Right renal cortex interstitium (tissue), 3 donors: ENCODE measurements around the gene TLE6. TPM values are rescaled to one million over a fixed set of nuclear protein-coding genes. Genes with fewer than 3 reads are reported as not detected.
"Not testable (repeated sequence)": the region's sequence is repeated elsewhere in the genome, so short reads cannot be mapped to it uniquely, and the experiment has no call there.

Experiments
- DNase-seq, 3 donors: peaks; one replicate each; pipeline ENCODE4 v3.0.0-alpha.2; 2013; ENCODE audit warnings: low read depth in 3 of 3, low spot score in 2 of 3
- polyA plus RNA-seq, 3 donors: library from polyadenylated mRNA; unstranded; fragments of 120-200 nt; gene quantifications; one replicate each; pipeline ENCODE4 v1.2.1, GENCODE V29; 2013; ENCODE audit not compliant: insufficient read length in 3 of 3

Gene TLE6
- polyA plus RNA-seq, 3 donors = 6.5 to 7.6 (median 6.9) TPM

DNA sequence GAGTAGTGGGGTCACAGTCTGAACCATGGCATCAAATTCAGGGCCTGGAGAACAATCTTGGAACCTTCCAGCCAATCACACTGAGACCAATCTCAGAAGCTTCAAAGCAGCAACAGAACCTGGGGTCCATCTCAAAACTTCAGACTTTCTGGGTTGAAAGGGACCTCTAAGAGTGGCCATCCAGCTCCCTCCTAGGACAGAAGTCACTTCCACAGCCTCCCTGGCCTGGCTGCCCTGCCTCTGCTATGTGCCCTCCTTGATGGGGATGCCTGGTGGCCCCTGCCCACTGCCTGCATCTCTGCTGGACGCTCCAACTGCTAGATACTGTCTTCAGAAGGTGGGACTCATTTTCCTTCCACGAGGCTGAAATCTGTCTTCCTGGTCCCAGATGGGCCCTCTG lies 49.9 kb downstream of the TLE6 start:
- DNase-seq = no peak

DNA sequence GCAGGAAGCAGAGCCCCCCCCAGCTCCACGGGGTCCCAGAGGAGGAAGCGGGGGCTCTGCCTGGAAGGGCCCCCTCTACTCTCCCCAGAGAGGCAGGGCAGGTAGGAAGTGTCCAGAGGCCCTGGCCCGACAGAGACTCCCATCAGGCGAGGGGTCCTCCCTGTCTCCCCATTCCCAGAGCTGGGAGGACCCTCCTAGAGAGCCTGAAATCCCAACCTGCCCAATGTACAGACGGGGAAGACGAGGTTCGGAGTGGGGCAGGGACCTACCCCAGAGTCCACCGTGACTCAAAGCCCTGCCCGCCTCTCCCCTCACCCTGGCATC lies 50.6 kb downstream of the TLE6 start:
- DNase-seq = no peak

DNA sequence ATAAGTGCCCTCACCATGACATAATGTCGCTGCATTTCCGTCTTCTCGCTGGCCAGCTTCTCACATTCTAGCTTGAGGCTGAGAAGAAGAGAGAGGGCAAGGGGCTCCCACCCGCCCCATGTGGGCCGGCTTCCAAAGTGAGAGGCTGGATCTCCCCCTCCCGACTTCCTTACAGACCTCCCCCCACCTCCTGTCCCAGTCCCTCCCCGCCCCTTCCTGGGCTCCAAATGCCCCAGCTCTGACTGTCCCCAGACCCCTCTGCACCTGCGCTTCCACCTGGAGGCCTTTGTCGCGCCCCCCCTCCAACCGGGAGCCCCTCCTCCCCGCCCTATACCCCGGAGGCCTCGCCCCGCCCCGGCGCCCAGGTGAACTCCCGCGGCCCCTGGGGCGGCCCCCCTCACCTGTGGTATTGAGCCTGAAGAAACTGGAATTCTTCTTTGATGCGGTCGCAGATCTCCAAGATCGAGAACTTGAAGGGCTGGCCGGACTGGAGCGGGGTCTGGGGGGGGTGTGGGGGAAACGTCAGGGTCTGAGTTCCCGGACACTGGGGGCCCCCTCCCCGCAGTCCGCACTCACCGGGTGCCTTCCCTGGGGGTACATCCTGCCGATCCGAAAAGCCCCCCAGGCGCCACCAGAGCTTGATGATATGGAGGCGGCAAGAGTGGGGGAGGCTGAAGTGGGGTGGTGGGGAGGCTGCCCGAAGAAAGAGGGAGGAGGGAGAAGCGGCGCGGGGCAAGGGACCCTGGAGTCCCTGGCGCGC lies 51.1 kb downstream of the TLE6 start:
- no peak for DNase-seq

DNA sequence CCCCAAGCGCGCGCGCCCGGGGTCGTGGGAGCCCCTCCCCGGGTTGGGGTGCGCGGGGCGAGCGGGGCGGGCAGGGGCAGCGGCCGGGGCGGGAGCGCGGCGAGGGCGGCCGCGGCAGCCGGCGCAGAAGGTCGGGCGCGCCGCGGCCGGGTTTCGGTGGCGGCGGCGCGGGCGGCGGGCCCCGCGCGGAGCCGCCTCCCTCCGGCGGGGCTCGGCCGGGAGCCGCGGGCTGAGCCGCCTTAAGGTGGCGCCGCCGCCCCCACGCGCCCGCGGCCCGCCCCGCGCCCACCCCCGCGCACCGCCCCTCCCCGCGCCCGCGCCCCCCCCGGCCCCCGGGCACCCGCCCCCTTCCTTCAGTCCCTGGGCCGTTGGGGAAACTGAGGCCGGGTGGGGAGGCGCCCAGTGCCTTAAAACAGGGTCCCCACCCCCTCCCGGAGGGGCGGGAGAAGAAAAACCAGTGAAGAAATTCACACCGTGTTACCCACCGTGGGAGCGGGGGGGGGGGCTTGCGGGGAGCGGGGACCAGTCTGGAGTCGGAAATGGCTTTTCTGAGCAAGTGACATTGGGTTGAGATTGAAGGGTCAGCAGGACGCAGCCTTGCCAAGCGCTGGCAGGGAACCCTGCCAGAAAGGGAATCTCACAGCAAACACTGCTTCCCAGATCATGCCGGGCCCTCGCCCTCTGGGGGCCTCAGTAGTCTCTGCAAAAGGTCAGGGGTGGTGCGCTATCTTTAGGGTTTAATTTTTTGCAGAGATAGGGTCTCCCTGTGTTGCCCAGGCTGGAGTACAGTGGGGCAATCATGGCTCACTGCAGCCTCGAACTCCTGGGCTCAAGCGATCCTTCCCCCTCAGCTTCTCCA lies 51.9 kb downstream of the TLE6 start, which contains the start of gene TLE2:
Gene TLE2 (minus strand): TSS at position 216 of the 859 bp plus-strand sequence. CDS start 376 bp downstream, outside the sequence.
- DNase-seq = no peak

DNA sequence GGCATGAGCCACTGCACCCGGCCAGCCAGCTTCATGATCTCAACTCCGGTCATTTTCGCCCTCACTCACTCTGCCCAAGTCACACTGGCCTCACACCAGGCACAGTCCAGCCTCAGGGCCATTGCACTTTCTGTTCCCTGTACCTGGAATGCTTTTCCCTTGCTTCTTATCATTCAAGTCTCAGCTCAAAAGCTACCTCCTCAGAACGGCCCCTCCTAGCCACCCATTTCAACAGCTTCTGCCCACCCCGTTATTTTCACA lies 54.2 kb downstream of the TLE6 start:
- DNase-seq = no peak

DNA sequence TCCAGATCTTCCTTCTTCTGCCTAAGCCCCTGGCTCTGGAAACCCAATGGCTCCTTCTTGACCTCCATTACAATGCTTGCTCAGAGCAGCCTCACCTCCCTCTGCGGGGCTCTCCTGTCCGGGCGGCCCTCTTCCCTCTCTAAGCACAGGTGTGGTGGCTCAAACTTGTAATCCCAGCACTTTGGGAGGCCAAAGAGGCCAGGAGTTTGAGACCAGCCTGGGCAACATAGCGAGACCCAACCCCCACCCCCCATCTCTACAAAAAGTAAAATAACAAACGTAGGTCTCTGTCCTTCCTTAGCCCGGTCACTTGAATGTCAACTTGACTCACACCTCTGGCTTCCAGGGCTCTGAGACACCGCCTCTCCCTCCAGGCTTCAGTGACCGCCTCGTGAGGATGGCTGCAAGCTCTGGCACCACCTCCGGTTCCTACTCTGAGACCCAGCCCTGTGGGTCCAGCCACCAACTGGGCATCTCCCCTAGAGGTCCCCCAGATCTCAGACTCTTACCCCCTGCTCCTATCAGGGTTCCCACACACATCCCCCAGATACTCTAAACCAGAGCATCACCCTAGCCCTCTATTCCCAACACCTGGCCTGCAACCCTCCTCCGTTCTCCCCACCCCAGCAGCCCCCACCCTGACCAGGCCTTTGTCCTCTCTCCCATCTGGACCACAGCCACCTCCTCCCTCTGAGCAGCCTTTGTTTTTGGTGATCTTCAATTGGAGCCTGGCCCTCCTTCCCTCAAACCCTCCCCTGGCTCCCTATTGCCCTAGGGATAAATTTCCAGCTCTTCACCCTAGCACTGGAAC lies 56.4 kb downstream of the TLE6 start:
- no peak for DNase-seq

DNA sequence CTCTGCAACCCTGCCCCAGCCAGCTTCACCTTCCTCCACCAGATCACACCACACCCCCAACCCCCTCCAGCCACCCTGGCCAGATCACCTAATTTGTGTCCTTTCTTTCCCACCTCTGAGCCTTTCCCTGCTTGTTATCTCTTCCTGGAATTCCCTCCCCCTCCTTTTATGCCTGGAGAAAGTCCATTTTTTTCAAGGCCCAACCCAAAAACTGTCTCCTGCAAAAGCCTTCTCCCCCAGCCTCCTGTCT lies 57.0 kb downstream of the TLE6 start:
- no peak for DNase-seq

DNA sequence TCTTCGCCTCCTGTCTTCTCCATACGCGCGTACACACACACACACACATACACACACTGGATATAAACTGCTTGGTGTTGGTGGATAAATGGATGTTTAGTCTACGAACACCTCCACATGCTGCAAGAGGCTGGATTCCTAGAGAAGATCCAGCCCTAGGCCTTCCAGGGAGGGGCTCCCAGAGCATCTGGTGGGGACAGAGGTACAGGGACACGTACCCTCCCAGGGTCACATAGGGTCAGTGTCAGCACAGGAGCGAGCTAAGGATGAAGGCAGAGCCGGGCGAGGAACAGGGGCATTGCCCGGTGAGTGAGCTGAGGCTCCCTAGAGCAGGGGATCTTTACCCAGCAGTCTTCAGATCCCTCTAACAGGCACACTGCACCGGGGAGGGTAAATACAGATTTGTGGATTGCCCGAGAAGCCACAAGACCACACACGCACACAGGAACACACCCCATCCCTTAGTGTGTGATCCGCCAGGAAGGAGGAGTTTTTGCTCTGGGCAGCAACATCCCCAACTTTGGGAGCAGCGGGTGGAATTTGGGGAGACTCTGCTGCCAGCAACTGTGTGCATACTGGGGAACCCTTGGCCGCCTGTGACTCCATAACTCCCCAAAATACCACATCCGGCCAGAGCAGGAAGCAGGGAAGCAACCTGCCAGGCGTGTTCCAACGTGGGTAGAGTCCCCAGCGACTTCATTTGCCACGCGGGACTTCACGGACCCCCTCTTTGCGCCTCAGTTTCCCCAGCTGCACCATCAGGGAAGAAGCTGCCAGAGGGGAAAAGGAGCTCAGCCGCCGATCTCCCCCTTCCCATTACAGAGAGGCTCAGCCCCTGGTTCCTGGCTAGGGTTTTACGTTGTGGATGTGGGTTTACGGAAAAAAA lies 57.5 kb downstream of the TLE6 start:
- no peak for DNase-seq

DNA sequence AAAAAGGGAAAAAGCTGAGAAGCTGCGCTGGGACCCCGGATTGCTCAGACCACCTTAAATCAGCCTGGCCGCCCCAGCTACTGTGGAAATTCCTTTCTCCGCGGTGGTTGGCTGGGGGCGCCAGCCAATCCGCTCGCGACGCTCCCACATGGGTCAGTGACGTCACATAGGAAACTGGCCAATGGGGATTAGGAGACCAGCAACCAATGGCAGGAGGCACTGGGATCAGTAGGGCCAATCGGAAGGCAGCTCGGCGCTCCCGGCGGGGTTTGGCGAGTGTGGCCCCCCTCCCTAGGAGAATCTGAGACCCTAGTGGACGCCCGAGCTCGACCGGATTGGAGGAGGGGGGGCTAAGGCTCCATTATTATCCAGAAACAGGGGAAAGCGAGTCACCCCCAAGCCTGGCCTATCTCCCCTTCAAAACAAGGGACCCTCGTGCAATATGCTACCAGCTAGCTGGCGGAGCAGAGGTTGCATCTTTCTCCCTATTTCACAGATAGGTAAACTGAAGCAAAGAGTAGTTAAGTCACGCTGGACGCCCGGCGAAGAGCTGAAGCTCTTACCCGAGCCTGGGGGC lies 58.3 kb downstream of the TLE6 start:
- peak; percentile 99 to 100 (median 99) for DNase-seq

DNA sequence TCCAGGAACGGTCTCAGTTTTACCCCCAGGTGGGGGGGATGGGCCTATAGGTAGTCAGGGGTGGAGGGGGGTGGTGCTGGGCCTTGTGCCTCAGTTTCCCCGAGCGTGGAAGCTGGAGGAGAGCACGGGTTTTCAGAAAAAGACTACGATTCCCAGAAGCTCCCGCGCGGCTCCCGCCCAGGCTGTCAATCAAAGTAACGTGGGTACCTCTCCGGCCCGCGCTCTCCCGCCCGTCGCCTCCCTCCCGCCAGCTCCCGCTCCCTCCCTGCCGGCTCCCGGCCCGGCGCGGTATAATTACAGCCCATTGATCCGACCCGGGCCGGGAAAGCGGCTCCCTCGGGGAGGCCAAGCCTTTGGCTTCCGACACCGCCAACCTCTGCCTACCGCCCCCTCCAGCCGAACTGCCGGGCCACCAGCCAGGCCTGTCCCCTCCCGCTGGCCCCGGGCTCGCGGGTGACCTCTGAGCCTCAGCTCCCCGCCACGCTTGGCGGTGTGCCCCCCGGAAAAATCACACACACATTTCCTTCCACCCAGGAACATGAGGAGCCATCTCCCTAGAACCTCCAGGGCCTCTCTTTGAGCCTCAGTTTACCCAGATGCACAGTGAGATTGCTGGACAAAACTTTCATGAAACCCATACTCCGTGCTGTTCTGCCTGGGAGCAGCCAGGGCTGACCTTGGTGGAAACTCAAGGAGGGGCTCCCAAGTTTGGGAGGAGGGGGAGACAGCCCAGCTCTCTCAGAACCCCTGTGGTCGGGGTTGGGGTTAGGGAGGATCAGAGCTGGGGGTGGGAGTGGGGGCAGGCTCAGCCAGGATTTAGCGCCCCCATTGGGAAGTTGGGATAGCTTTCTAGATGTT lies 59.0 kb downstream of the TLE6 start:
- DNase-seq = peak; percentile 92 to 95 (median 92)

DNA sequence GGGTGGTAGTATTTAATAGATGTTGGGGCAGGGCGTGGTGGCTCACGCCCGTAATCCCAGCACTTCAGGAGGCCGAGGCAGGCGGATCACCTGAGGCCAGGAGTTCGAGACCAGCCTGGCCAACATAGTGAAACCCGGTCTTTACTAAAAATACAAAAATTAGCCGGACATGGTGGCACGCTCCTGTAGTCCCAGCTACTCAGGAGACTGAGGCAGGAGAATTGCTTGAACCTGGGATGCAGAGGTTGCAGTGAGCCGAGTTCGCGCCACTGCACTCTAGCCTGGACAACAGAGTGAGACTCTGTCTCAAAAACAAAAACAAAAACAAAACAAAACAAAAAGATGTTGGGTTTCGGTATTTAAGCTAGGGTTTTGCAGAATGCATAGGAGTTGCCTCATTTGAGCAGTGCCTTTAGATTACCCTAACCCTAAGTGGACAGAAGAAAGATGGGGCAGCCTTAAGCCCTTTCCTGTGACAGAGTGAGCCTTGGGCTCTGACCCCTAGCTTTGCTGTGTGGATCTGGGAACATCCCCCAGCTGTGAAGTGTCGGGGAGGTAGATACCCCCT lies 59.7 kb downstream of the TLE6 start:
- not testable (repeated sequence) for DNase-seq

DNA sequence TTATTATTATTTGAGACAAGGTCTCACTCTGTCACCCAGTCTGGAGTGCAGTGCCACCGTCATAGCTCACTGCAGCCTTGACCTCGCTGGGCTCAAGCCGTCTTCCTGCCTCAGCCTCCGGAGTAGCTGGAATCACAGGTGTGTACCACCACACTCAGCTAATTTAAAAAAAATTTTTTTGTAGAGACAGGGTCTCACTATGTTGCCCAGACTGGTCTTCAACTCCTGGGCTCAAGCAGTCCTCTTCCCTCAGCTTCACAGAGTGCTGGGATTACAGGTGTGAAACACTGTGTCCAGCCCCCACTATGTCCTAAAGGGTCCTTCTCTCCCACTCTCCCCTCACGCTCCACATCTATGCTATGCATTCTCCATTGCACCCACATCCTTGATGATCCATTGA lies 60.9 kb downstream of the TLE6 start:
- no peak for DNase-seq

DNA sequence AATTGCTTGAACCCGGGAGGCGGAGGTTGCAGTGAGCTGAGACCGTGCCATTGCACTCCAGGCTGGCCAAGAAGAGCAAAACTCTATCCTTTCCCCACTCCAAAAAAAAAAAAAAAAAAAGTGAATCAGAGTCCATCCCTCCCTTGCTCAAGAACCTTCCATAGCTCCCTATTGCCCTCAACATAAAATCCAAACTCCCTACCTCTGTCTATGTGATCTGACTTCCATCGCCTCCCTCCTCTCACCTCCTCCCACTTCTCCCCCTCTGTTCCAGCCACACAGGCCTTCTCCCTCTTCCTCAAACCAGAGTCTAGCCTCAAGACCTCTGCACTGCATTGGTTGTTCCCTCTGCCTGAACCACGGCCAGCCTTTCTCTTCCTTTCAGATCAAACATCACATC lies 61.8 kb downstream of the TLE6 start:
- no peak for DNase-seq

DNA sequence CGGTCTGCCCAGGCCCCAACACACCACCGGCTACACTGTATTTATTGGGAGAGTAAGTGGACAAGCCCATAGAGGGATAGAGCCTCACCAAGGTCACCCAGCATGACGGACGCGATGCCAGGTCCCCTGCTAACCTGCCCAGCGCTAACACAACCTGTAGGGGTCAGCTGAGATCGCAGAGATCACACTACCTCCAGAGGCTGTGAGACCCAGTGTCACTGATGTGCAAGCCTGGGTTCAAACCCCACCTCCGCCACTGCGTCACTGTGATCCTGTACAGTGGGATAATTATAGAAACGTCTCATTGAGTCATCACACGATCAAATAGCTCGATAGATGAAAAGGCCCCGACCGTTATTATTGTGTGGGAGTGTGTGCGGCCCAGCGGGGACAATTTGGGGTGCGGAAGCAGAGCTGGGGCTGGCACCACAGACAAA lies 62.3 kb downstream of the TLE6 start:
- DNase-seq = no peak

DNA sequence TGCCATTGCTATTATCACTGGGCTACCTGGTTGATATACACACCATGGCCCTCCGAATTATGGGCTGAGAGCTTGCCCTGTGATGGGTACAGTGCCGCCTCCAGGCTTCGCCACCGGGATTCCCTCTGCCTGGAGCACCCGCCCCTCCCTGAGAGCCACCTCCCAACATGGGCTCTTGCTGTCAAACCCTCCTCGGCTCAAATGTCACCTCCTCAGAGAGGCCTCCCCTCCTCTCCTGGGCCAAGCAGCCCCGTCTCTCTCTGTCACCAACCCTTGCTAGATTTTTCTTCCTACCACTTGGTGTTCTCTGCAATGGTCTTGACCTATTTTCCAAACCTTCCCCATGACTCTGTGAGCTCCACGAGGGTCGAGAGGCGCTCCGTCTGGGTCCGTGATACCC lies 64.0 kb downstream of the TLE6 start:
- no peak for DNase-seq

DNA sequence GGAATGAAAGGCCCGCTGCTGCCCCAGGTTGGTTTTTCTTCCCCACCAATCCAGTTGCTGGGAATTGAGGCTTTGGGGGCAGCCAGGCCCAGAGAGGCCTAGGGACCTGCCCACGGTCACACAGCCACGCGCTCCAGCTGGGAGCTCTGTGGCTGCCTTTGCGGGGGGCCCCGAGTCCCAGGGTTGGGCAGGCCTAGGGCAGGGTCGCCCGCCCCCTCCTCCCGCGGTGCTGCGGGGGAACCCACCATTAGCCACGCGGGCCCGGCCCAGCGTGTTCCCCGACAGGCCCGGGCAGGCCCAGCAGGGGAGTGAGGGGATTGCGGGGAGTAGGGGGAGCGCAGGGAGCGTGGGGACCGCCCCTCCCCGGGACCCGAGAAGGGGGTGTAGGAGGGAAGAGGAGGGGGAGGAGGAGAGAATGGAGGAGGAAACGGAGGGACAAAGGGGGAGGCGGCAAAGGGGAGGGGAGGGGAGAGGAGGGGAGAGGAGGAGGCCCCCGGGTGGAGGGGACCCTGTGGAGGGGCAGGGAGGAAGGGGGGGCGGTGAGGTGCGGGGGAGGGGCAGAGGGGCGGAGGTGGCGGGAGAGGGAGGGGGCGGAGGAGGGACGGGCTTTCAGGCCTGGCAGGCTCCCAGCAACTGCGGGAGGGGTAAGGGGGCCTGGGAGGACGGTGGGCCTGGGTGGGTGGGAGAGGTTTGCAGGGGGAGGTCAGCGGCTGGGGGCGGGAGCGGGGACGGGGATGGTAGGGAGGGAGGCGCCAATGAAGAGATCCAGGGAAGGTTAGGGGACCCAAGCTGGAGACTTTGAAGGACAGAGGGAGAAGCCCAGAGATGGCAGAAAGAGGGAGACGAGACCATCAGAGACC lies 64.6 kb downstream of the TLE6 start:
- no peak for DNase-seq

DNA sequence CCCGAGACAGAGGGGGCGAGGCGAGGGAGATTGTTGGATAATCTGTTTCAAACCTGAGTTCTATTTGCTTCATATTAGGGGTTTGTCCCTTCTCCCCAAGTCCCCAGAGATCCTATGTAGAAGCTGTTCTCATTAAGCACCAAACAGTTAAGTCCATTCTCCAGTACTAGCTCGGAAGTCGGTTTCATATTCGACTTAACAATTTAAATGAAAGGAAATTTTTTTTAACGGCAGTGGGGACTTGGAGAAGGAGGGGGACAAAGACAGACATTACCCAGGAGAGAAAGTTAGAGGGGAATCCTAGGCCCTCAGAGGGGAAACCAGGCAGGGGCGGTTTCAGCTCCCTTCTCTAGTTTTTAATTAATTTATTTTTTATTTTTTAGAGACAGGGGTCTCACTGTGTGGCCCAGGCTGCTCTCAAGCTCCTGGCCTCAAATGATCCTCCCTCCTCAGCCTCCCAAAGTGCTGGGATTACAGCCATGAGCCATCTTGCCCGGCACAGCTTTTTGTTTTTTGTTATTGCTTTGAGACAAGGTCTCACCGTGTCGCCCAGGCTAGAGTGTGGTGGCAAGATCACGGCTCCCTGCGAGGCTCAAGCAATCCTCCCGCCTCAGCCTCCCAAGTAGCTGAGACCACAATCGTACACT lies 65.4 kb downstream of the TLE6 start:
- DNase-seq = peak in 1 of 3 donors; percentile 40
